Heart left ventricle (tissue), 16 donors: ENCODE measurements around the gene COL1A1. TPM values are rescaled to one million over a fixed set of nuclear protein-coding genes. Genes with fewer than 3 reads are reported as not detected.

Experiments used
- ATAC-seq, 4 donors: fragments of 200-7000 bp; cut with Tn5 transposase; one replicate each; pipeline ENCODE4 v1.9.1; 2020 to 2022; ENCODE audit warnings: moderate library complexity in 4 of 4, mild to moderate bottlenecking in 3 of 4, moderate number of reproducible peaks in 1 of 4
- DNase-seq, 5 donors: peaks; one replicate each; pipeline ENCODE4 v3.0.0-alpha.2; 2020
- H3K27ac ChIP-seq, 12 donors: fragments of 200-600 bp; sonication (generic) in 4 of 12; one replicate each; pipeline versions ENCODE4 v1.5.0 to v1.8.0; 2016 to 2022; ENCODE audit warnings: mild to moderate bottlenecking in 2 of 12
- H3K27me3 ChIP-seq, 9 donors: fragments of 200-600 bp; sonication (generic) in 2 of 9; one replicate each; pipeline versions ENCODE4 v1.5.1 to v1.8.0; 2016 to 2022; ENCODE audit warnings: mild to moderate bottlenecking in 3 of 9
- H3K36me3 ChIP-seq, 9 donors: fragments of 200-600 bp; sonication (generic) in 2 of 9; one replicate each; pipeline versions ENCODE4 v1.5.0 to v1.8.0; 2018 to 2022; ENCODE audit warnings: mild to moderate bottlenecking in 2 of 9
- H3K4me1 ChIP-seq, 12 donors: fragments of 200-600 bp; sonication (generic) in 4 of 12; one replicate each; pipeline versions ENCODE4 v1.5.0 to v1.8.0; 2016 to 2022; ENCODE audit warnings: mild to moderate bottlenecking in 3 of 12
- H3K4me3 ChIP-seq, 12 donors: fragments of 200-600 bp; sonication (generic) in 4 of 12; one replicate each; pipeline versions ENCODE4 v1.5.0 to v1.8.0; 2017 to 2022; ENCODE audit warnings: mild to moderate bottlenecking in 9 of 12, moderate library complexity in 4 of 12
- H3K9me3 ChIP-seq, 12 donors: fragments of 200-600 bp; sonication (generic) in 4 of 12; one replicate each; pipeline versions ENCODE4 v1.5.0 to v1.8.0; 2016 to 2022; ENCODE audit warnings: mild to moderate bottlenecking in 1 of 12
- POLR2A ChIP-seq, 2 donors: fragments of 450-650 bp; IDR thresholded peaks; one replicate each; pipeline ENCODE4 v1.6.1; 2017; ENCODE audit warnings: antibody characterized with exemption in 2 of 2, mild to moderate bottlenecking in 2 of 2, moderate library complexity in 2 of 2
- WGBS, 4 donors: extraction: QIAGEN DNeasy Blood & Tissue Kit in 2 of 4; methylation state at CpG; one replicate each; pipeline versions ENCODE4 v1.1.5 to v1.1.7; 2013 to 2018; 5-methylcytosine and 5-hydroxymethylcytosine counted together
- intact Hi-C, 10 donors: fragments of 100-400 bp; cut with DNase I; formaldehyde crosslinking; loops; one replicate each; pipeline versions ENCODE4 v1.11.1 to v1.14.2; 2022
- polyA plus RNA-seq, 2 donors: library from polyadenylated mRNA; stranded (reverse); fragments of 200-250 nt; gene quantifications; one replicate each; pipeline ENCODE4 v1.2.3, GENCODE V29; 2013
- total RNA-seq, 9 donors: library from RNA; depleted of rRNA in 2 of 9; stranded (reverse); fragments of >200 nt in 2 of 9; fragmentation: NEBNext Ultra II Directional in 3 of 9; extraction: Animal tissue kit (Norgen Biotek cat#: 25700) in 3 of 9; gene quantifications; one replicate each; pipeline versions ENCODE4 v1.1.0 to v1.2.4, GENCODE V29; 2016 to 2023
- TF ChIP-seq, protein P1 (sequence below), 12 donors: fragments of 200-600 bp; sonication (generic) in 4 of 12; IDR thresholded peaks; one replicate each; pipeline versions ENCODE4 v1.5.0 to v1.8.0; 2018 to 2022; ENCODE audit warnings: antibody characterized with exemption in 12 of 12, mild to moderate bottlenecking in 5 of 12
- donor health status: ischemic (EF 13 %, LVEDD 7.1; RV severe dilation, severe dysfunction).
- donor health status: healthy with polysubstance abuse.
- donor health status: DM: no; HTN: yes; CAD: no.
- donor health status: DM: no; HTN: no; CAD: no.
- donor health status: ischemic (EF 25% LVEDD 6.9; RV normal size, moderate dysfunction).
- donor health status: ischemic (EF 25% LVEDD 5.7; RV mildly dilated, moderate dysfunction).
- donor health status: healthy.
- donor health status: DM: yes; HTN: yes; CAD: no.
- donor health status: ischemic (EF 35%, LVEDD 5.7; RV mildly dilated, moderate dysfunction).
- donor health status: nonischemic (EF 11% LVEDD 7.7; RV severe dilation, severe dysfunction).
- donor health status: DM: yes; HTN: yes; CAD: no.
- donor health status: PGD.
- donor health status: ischemic (EF 29% LVEDD 5.4; RV normal size, mild dysfunction).
- donor health status: nonischemic (EF 23%, LVEDD 6.1; RV moderate dilation, normal function).

The COL1A1 gene
- total and polyA plus RNA-seq, 11 donors, result 10.2 to 897 (median 55.4) TPM

DNA sequence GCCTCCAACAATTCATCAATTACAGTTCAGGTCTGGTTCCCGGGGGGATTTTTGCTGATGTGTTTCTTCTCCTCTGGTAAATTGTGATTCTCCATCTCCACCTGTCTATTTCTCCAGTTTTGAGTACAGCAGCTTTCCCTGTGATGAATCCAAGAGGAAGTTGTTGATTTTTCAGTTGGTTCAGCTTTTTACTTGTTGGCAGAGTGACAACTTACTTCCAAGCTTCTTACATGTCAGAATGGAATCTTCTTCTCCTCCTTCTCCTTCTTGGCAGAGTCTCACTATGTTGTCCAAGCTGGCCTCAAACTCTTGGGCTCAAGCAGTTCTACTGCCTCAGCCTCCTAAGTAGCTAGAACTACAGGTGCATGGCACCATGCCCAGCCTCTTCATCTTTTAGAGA, 39.4 kb upstream of the COL1A1 start:
- H3K27ac ChIP-seq, result no peak overlapping the region
- WGBS, 4 donors, result 89 to 95% (median 92%) methylated on average over 1 of the region's 1 CpG
- DNase-seq, result no peak

DNA sequence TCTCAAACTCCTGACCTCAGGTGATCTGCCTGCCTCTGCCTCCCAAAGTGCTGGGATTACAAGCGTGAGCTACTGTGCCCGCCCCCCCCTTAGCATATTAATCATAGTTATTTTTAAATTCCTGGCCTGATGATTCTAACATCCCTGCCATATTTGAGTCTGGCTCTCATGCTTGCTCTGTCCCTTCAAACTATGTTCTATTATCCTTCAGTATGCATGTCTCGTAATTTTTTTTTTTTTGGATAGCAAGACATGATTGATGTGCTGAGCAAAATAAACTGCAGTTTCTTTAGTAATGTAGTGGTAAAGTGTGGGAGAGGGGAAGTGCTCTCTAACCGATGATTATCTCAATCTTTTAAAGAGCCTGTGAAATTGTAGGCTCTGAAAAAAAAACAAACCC, 38.5 kb upstream of the COL1A1 start:
- ATAC-seq (peak; percentile 47 to 92 (median 82)), DNase-seq (no peak)
- Histone ChIP-seq H3K4me3 (no peak overlapping the region), H3K27me3 (no peaks in the 10 kb centered on the region), H3K27ac (peak overlapping the region in 1 of 12 donors; percentile 50), H3K4me1 (peaks cover 0 to 16% (median 0%) of the 10 kb centered on the region in 12 donors), H3K9me3 (peaks cover 0 to 5% (median 0%) of the 10 kb centered on the region in 12 donors), H3K36me3 (no peaks in the 10 kb centered on the region)
- WGBS, 4 donors, result 23 to 43% (median 32%) methylated on average over 4 of the region's 4 CpGs
- intact Hi-C loops, result no loop called here
- TF ChIP-seq, protein P1, sequence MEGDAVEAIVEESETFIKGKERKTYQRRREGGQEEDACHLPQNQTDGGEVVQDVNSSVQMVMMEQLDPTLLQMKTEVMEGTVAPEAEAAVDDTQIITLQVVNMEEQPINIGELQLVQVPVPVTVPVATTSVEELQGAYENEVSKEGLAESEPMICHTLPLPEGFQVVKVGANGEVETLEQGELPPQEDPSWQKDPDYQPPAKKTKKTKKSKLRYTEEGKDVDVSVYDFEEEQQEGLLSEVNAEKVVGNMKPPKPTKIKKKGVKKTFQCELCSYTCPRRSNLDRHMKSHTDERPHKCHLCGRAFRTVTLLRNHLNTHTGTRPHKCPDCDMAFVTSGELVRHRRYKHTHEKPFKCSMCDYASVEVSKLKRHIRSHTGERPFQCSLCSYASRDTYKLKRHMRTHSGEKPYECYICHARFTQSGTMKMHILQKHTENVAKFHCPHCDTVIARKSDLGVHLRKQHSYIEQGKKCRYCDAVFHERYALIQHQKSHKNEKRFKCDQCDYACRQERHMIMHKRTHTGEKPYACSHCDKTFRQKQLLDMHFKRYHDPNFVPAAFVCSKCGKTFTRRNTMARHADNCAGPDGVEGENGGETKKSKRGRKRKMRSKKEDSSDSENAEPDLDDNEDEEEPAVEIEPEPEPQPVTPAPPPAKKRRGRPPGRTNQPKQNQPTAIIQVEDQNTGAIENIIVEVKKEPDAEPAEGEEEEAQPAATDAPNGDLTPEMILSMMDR (IDR thresholded peaks at IDR 0.05), result no peak

More for the DNA sequence above, 39.4 kb upstream of the COL1A1 start:
- H3K27me3 ChIP-seq, result no peaks in the 10 kb centered on the region
- no peaks in the 10 kb centered on the region for H3K36me3 ChIP-seq
- ATAC-seq, result no peak
- peaks cover 0 to 16% (median 0%) of the 10 kb centered on the region in 12 donors for H3K4me1 ChIP-seq
- H3K9me3 ChIP-seq, result no peaks in the 10 kb centered on the region
- intact Hi-C loops, result no loop called here
- no peak overlapping the region for H3K4me3 ChIP-seq
- TF ChIP-seq, protein P1 (IDR thresholded peaks at IDR 0.05), result no peak
- TF ChIP-seq POLR2A (IDR thresholded peaks at IDR 0.05), result no peak

DNA sequence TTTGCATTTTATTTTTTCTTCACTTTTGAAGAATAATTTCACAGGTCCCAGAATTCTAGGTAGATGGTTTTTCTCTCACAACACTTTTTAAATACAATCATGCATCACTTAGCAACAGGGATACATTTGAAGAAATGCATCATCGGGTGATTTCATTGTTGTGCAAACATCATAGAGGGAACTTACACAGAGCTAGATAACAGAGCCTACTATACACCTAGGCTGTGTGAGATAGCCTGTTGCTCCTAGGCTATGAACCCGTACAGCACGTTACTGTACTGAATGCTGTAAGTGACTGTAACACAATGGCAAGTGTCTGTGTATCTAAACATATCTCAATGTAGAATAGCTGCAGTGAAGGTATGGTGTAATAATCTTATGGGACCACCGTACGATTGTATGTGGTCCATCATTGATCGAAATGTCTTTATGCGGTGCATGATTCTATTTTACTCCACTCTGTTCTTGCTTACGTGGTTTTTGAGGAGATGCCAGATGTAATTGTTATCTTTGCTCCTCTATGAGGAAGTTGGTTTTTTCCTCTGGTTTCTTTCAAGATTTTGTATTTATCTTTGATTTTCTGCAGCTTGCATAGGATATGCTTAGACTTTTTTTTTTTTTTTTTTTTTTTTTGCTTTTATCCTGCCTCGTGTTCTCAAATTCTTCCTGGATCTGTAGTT, 37.3 kb upstream of the COL1A1 start:
- 47 to 60% (median 49%) methylated on average over 9 of the region's 9 CpGs for WGBS, 4 donors
- ATAC-seq, result no peak
- H3K9me3 ChIP-seq, result peaks cover 0 to 15% (median 3%) of the 10 kb centered on the region in 12 donors

DNA sequence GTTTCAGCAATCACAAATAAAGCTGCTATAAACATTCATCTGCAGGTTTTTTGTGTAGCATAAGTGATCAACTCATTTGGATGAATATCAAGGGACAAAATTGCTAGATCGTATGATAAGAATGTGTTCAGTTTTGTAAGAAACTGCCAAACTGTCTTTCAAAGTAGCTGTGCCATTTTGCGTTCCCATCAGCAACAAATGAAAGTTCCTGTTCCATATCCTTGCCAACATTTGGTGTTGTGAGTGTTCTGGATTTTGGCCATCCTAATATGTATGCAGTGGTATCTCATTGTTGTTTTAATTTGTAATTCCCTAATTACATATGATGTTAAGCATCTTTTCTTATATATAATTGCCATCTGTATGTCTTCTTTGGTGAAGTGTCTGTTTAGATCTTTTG, 36.5 kb upstream of the COL1A1 start:
- DNase-seq (no peak), ATAC-seq (no peak)
- Histone ChIP-seq H3K27me3 (peaks cover 0 to 4% (median 0%) of the 10 kb centered on the region in 9 donors), H3K4me1 (peaks cover 0 to 16% (median 0%) of the 10 kb centered on the region in 12 donors), H3K27ac (no peak overlapping the region), H3K36me3 (no peaks in the 10 kb centered on the region), H3K9me3 (peaks cover 0 to 15% (median 3%) of the 10 kb centered on the region in 12 donors), H3K4me3 (no peak overlapping the region)
- 45 to 60% (median 53%) methylated on average over 2 of the region's 2 CpGs for WGBS, 4 donors
- intact Hi-C loops, result no loop called here
- TF ChIP-seq, protein P1 (IDR thresholded peaks at IDR 0.05), result no peak
- TF ChIP-seq POLR2A (IDR thresholded peaks at IDR 0.05), result no peak

More for the DNA sequence above, 37.3 kb upstream of the COL1A1 start:
- intact Hi-C loops, result no loop called here
- Histone ChIP-seq H3K27ac (no peak overlapping the region), H3K4me3 (no peak overlapping the region), H3K27me3 (peaks cover 0 to 4% (median 0%) of the 10 kb centered on the region in 9 donors), H3K36me3 (no peaks in the 10 kb centered on the region), H3K4me1 (peaks cover 0 to 16% (median 0%) of the 10 kb centered on the region in 12 donors)
- no peak for DNase-seq
- no peak for TF ChIP-seq POLR2A (IDR thresholded peaks at IDR 0.05)
- TF ChIP-seq, protein P1 (IDR thresholded peaks at IDR 0.05), result no peak
